ENCODE results near the gene UST. TPM values are rescaled to one million over a fixed set of nuclear protein-coding genes. Genes with fewer than 3 reads are reported as not detected.

Gene UST
- total and polyA plus RNA-seq, 8 donors = 3.7 to 20.9 (median 8.6) TPM

- no peaks in the 10 kb centered on the region for H3K36me3 ChIP-seq
- no peak for DNase-seq
- no peak for FAIRE-seq
- ATAC-seq = no peak
- 82 to 85% methylated on average over 10 of the region's 10 CpGs for WGBS, 2 donors
- TF ChIP-seq, protein P1, sequence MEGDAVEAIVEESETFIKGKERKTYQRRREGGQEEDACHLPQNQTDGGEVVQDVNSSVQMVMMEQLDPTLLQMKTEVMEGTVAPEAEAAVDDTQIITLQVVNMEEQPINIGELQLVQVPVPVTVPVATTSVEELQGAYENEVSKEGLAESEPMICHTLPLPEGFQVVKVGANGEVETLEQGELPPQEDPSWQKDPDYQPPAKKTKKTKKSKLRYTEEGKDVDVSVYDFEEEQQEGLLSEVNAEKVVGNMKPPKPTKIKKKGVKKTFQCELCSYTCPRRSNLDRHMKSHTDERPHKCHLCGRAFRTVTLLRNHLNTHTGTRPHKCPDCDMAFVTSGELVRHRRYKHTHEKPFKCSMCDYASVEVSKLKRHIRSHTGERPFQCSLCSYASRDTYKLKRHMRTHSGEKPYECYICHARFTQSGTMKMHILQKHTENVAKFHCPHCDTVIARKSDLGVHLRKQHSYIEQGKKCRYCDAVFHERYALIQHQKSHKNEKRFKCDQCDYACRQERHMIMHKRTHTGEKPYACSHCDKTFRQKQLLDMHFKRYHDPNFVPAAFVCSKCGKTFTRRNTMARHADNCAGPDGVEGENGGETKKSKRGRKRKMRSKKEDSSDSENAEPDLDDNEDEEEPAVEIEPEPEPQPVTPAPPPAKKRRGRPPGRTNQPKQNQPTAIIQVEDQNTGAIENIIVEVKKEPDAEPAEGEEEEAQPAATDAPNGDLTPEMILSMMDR (IDR thresholded peaks at IDR 0.05) = no peak
- no peak overlapping the region for H3K4me3 ChIP-seq
- H3K27ac ChIP-seq = no peak overlapping the region
- no peaks in the 10 kb centered on the region for H3K27me3 ChIP-seq
- intact Hi-C loops (cut with DNase I) = no loop called here
- no peaks in the 10 kb centered on the region for H3K9me3 ChIP-seq
- peaks cover 24 to 39% (median 24%) of the 10 kb centered on the region in 3 donors for H3K4me1 ChIP-seq
These were observed 331.5 kb downstream of the UST start for GRCh38 chr6:149078211-149078782.

DNA sequence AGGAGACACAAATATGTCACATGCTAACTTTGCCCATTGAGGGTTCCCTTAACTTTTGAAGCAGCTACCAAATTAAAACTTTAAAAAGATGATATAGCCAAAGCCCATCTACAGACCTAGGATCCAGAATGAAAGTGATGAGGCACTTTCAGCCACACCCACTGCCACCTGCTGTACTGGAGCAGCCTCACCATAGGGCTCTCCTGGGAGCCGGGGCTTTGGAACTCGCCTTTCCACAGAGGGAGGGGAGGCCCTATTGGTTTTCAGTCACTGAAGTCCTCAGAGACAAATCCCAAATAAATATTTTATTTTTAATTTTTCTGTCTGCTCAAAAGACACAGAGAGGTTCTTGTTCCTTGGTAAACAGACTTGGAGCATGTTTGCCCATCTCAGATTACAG is 332.6 kb downstream of the UST start:
- H3K4me1 ChIP-seq = peaks cover 21 to 43% (median 29%) of the 10 kb centered on the region in 3 donors
- FAIRE-seq (no peak), ATAC-seq (no peak), DNase-seq (no peak)
- H3K27me3 ChIP-seq = no peaks in the 10 kb centered on the region
- no peak overlapping the region for H3K4me3 ChIP-seq
- peak overlapping the region in 2 of 4 donors; percentile 38 to 40 for H3K27ac ChIP-seq
- intact Hi-C loops (cut with DNase I) = no loop called here
- 66 to 69% methylated on average over 2 of the region's 2 CpGs for WGBS, 2 donors
- TF ChIP-seq, protein P1 (IDR thresholded peaks at IDR 0.05) = no peak
- no peaks in the 10 kb centered on the region for H3K36me3 ChIP-seq
- no peaks in the 10 kb centered on the region for H3K9me3 ChIP-seq

DNA sequence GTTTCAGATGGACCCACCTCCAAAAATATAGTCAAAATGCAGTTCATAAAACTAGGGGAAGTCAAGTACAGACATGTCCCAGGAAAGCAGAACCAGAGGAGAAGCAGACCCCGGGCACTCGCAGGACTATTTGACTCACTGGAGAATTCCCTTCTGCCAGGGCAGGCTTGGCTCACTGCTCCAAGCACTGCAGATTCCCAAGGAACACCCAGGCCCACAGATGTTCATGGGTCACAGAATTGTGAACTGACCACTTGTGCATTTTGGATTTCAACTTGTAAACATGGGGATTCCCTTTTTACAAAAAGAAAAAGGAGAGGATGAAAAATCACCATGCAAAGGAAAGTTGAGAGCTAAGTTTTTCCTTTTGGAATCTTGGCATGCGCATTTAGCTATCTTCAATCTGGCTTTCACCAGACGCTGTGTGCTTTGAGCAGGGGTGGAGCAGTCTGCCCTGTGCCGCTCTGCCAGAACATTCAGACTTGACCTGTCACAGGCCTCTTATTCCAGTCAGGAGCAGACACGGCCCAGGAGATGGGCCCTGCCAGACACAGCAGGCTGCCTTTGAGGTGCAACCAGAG is 333.2 kb downstream of the UST start:
- no peak for FAIRE-seq
- peak in 3 of 6 donors; percentile 30 to 58 (median 38) for DNase-seq
- ATAC-seq = peak; percentile 44 to 76 (median 72)
- no peak overlapping the region for H3K4me3 ChIP-seq
- H3K9me3 ChIP-seq = no peaks in the 10 kb centered on the region
- WGBS, 2 donors = 29 to 30% methylated on average over 6 of the region's 6 CpGs
- H3K27ac ChIP-seq = peak overlapping the region in 2 of 4 donors; percentile 19 to 40
- peaks cover 21 to 46% (median 31%) of the 10 kb centered on the region in 3 donors for H3K4me1 ChIP-seq
- no peaks in the 10 kb centered on the region for H3K36me3 ChIP-seq
- TF ChIP-seq, protein P1 (IDR thresholded peaks at IDR 0.05) = no peak
- intact Hi-C loops (cut with DNase I) = loop anchor here in 2 of 3 donors (5.0 to 10.0 kb wide), 2 partner anchors 345 to 347 kb away; no protein-coding TSS in a partner anchor
- H3K27me3 ChIP-seq = no peaks in the 10 kb centered on the region

DNA sequence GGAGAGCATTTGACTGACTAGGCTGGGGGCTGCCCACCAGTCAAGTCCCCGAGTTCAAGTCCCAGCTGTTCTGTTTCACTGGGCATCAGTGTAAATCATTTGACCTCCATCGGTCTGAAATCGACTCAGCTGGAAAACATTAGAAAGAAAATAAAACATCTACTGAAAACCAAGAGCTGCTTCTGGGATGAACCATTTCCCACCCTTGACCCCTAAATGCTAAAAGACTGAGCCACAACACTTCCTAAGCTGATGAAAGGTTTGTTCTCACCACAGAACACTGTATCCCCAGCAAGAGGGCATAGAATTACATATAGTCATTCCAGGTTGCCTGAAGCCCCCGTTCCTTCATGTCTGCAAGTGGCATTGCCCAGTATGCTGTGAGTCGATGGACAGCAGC is 333.7 kb downstream of the UST start:
- H3K9me3 ChIP-seq = no peaks in the 10 kb centered on the region
- FAIRE-seq (no peak), ATAC-seq (no peak), DNase-seq (no peak)
- H3K27ac ChIP-seq = peak overlapping the region in 1 of 4 donors; percentile 35
- H3K36me3 ChIP-seq = no peaks in the 10 kb centered on the region
- H3K4me1 ChIP-seq = peaks cover 21 to 49% (median 31%) of the 10 kb centered on the region in 3 donors
- no peaks in the 10 kb centered on the region for H3K27me3 ChIP-seq
- 54 to 55% methylated on average over 5 of the region's 5 CpGs for WGBS, 2 donors
- intact Hi-C loops (cut with DNase I) = loop anchor here in 2 of 3 donors (5.0 to 10.0 kb wide), 2 partner anchors 344 to 347 kb away; no protein-coding TSS in a partner anchor
- TF ChIP-seq, protein P1 (IDR thresholded peaks at IDR 0.05) = no peak
- H3K4me3 ChIP-seq = no peak overlapping the region

- Histone ChIP-seq H3K27ac (no peak overlapping the region), H3K36me3 (no peaks in the 10 kb centered on the region), H3K27me3 (no peaks in the 10 kb centered on the region), H3K4me1 (peaks cover 15 to 43% (median 26%) of the 10 kb centered on the region in 3 donors), H3K9me3 (no peaks in the 10 kb centered on the region), H3K4me3 (no peak overlapping the region)
- DNase-seq = no peak
- intact Hi-C loops (cut with DNase I) = loop anchor here in 2 of 3 donors (5.0 to 10.0 kb wide), 2 partner anchors 344 to 346 kb away; no protein-coding TSS in a partner anchor
- no peak for FAIRE-seq
- TF ChIP-seq, protein P1 (IDR thresholded peaks at IDR 0.05) = no peak
- WGBS, 2 donors = 58 to 83% methylated on average over 1 of the region's 1 CpG
- no peak for ATAC-seq
These were observed 334.5 kb downstream of the UST start for GRCh38 chr6:149081281-149081680.
